Measurements from ENCODE around the gene ZNF283.

ZNF283 gene
- total RNA-seq: 3.6 to 27.8 reads per million in 2 donors

- DNase-seq: peak; percentile 71
Measured at GRCh38 chr19:43826787-43827754, at the start of gene ZNF283. Gene ZNF283, plus strand, starts transcription at chr19:43827321. Its CDS starts 6,184 bp downstream, at chr19:43833505.

GRCh38 chr19:43778651-43779050 is 48.5 kb upstream of the ZNF283 start:
- no peak for DNase-seq

- no peak for DNase-seq
Measured at GRCh38 chr19:43779147-43779819, 47.8 kb upstream of the ZNF283 start.

GRCh38 chr19:43779820-43780219 is 47.3 kb upstream of the ZNF283 start:
- DNase-seq: no peak

- DNase-seq: peak; percentile 34
Measured at GRCh38 chr19:43780706-43781525, 46.2 kb upstream of the ZNF283 start, which contains the start of gene KCNN4. Gene KCNN4, minus strand, starts transcription at chr19:43780973. Its CDS starts 112 bp downstream, at chr19:43780861.

- no peak for DNase-seq
Measured at GRCh38 chr19:43781630-43782310, 45.4 kb upstream of the ZNF283 start.

GRCh38 chr19:43782311-43782660 is 44.8 kb upstream of the ZNF283 start:
- no peak for DNase-seq

- no peak for DNase-seq
Measured at GRCh38 chr19:43782689-43783231, 44.4 kb upstream of the ZNF283 start.

GRCh38 chr19:43783636-43784035 is 43.5 kb upstream of the ZNF283 start:
- no peak for DNase-seq

GRCh38 chr19:43784241-43784980 is 42.7 kb upstream of the ZNF283 start:
- DNase-seq: peak; percentile 35

- peak; percentile 26 for DNase-seq
Measured at GRCh38 chr19:43784981-43785808, 41.9 kb upstream of the ZNF283 start.

GRCh38 chr19:43786665-43787064 is 40.5 kb upstream of the ZNF283 start:
- DNase-seq: no peak

- no peak for DNase-seq
Measured at GRCh38 chr19:43789029-43789428, 38.1 kb upstream of the ZNF283 start.

GRCh38 chr19:43790587-43790986 is 36.5 kb upstream of the ZNF283 start:
- no peak for DNase-seq

GRCh38 chr19:43797118-43797517 is 30.0 kb upstream of the ZNF283 start:
- no peak for DNase-seq

- no peak for DNase-seq
Measured at GRCh38 chr19:43797556-43797955, 29.6 kb upstream of the ZNF283 start.

- DNase-seq: no peak
Measured at GRCh38 chr19:43798026-43798545, 29.0 kb upstream of the ZNF283 start.

- DNase-seq: peak; percentile 41
Measured at GRCh38 chr19:43798546-43799409, 28.3 kb upstream of the ZNF283 start.

Measured in T-helper 9 cell (primary cell).